Cardiac ventricle fibroblast (primary cell): ENCODE results near the gene NUTM2G. TPM values are rescaled to one million over a fixed set of nuclear protein-coding genes. Genes with fewer than 3 reads are reported as not detected.

Experiments used
- total RNA-seq: library from RNA; depleted of rRNA; stranded (reverse); fragments of >200 nt; gene quantifications from 2 replicates; pipeline ENCODE4 v1.2.3, GENCODE V29; 2015

NUTM2G gene, protein sequence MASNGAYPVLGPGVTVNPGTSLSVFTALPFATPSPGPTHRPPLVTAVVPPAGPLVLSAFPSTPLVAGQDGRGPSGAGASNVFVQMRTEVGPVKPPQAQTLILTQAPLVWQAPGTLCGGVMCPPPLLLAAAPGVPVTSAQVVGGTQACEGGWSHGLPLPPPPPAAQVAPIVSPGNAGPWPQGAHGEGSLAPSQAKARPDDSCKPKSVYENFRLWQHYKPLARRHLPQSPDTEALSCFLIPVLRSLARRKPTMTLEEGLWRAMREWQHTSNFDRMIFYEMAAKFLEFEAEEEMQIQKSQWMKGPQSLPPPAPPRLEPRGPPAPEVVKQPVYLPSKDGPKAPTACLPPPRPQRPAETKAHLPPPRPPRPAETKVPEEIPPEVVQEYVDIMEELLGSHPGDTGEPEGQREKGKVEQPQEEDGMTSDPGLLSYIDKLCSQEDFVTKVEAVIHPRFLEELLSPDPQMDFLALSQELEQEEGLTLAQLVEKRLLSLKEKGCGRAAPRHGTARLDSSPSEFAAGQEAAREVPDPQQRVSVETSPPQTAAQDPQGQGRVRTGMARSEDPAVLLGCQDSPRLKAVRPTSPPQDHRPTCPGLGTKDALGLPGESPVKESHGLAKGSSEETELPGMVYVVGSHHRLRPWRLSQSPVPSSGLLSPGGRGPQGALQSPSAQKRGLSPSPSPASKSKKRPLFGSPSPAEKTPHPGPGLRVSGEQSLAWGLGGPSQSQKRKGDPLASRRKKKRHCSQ
- total RNA-seq, result not detected in 2 replicates

GRCh38 chr9:96928543-96928942 lies at the start of gene NUTM2G:
Gene NUTM2G (plus strand): TSS chr9:96928843. CDS start chr9:96929025, 182 bp downstream.

Other genes with a start within 250 kb of the NUTM2G start
- 8.5 and 9.4 TPM in 2 replicates for gene ZNF510, start 150.8 kb upstream of the NUTM2G start, total RNA-seq
- gene ZNF782, start 74.3 kb upstream of the NUTM2G start, total RNA-seq, result 0.87 and 1.5 TPM in 2 replicates
- gene CTSV, start 110.3 kb downstream of the NUTM2G start, total RNA-seq, result not detected in 2 replicates